Esophagus squamous epithelium (tissue), 5 donors: Measurements from ENCODE around the gene PRKAR1A. TPM values are rescaled to one million over a fixed set of nuclear protein-coding genes. Genes with fewer than 3 reads are reported as not detected.
A peak's percentile ranks its signal among the peaks of the same experiment; 100 is the strongest.

ENCODE experiments used
- DNase-seq: peaks from one replicate; lab custom pipeline; 2025; lab: John Stamatoyannopoulos, UW
- H3K27ac ChIP-seq, 4 donors: fragments of 200-600 bp; sonication (generic); one replicate each; pipeline ENCODE4 v1.5.1; 2016 to 2019; ENCODE audit warnings: mild to moderate bottlenecking in 1 of 4
- H3K27me3 ChIP-seq, 4 donors: fragments of 200-600 bp; sonication (generic); 1 replicate in 3 of 4; 2 replicates in 1 of 4; pipeline versions ENCODE4 v1.5.1 to v1.6.0; 2017 to 2021; ENCODE audit warnings: antibody characterized with exemption in 1 of 4
- H3K36me3 ChIP-seq, 3 donors: fragments of 200-600 bp; sonication (generic); one replicate each; pipeline ENCODE4 v1.5.1; 2016 to 2019
- H3K4me1 ChIP-seq, 3 donors: fragments of 200-600 bp; sonication (generic); one replicate each; pipeline ENCODE4 v1.5.1; 2017 to 2019
- H3K4me3 ChIP-seq, 4 donors: fragments of 200-600 bp; sonication (generic); 1 replicate in 3 of 4; 2 replicates in 1 of 4; pipeline ENCODE4 v1.5.1; 2016 to 2019; ENCODE audit warnings: mild to moderate bottlenecking in 2 of 4, moderate library complexity in 1 of 4
- H3K9me3 ChIP-seq, 3 donors: fragments of 200-600 bp; sonication (generic); one replicate each; pipeline ENCODE4 v1.5.1; 2016 to 2019
- CTCF ChIP-seq, 6 experiments: fragments of 450-650 bp in 4 of 6; fragments of 200-600 bp in 2 of 6; sonication (generic) in 2 of 6; IDR thresholded peaks; one replicate each; pipeline ENCODE4 v1.5.1; 2016 to 2019; ENCODE audit warnings: antibody characterized with exemption in 6 of 6, mild to moderate bottlenecking in 4 of 6, moderate library complexity in 4 of 6
- POLR2A ChIP-seq, 4 donors: fragments of 450-650 bp; IDR thresholded peaks; one replicate each; pipeline ENCODE4 v1.6.1; 2017; ENCODE audit warnings: antibody characterized with exemption in 4 of 4, mild to moderate bottlenecking in 4 of 4, moderate library complexity in 3 of 4
- WGBS, 2 donors: methylation state at CpG; one replicate each; pipeline ENCODE4 v1.1.5; 2018; 5-methylcytosine and 5-hydroxymethylcytosine counted together
- intact Hi-C: fragments of 100-400 bp; cut with DNase I; formaldehyde crosslinking; loops from one replicate; pipeline ENCODE4 v1.15.0; 2022
- total RNA-seq, 4 donors: library from RNA; depleted of rRNA; stranded (reverse); fragments of >200 nt; gene quantifications; one replicate each; pipeline ENCODE4 v1.1.0, GENCODE V29; 2016
- donor health status: DM: yes; HTN: yes; CAD: no.

The PRKAR1A gene
- total RNA-seq, 4 donors from 2014 or later, result 137 to 195 (median 187) TPM

- Histone ChIP-seq H3K27me3 (no peaks in the 10 kb centered on the region), H3K36me3 (no peaks in the 10 kb centered on the region), H3K9me3 (no peaks in the 10 kb centered on the region), H3K4me1 (peaks cover 0 to 34% (median 17%) of the 10 kb centered on the region in 3 donors), H3K4me3 (no peak overlapping the region), H3K27ac (no peak overlapping the region)
- intact Hi-C loops, result no loop called here
- TF ChIP-seq CTCF (IDR thresholded peaks at IDR 0.05) (no peak), POLR2A (IDR thresholded peaks at IDR 0.05) (no peak)
- no peak for DNase-seq
These were observed 57.1 kb downstream of the PRKAR1A start for GRCh38 chr17:68569346-68569745.

DNA sequence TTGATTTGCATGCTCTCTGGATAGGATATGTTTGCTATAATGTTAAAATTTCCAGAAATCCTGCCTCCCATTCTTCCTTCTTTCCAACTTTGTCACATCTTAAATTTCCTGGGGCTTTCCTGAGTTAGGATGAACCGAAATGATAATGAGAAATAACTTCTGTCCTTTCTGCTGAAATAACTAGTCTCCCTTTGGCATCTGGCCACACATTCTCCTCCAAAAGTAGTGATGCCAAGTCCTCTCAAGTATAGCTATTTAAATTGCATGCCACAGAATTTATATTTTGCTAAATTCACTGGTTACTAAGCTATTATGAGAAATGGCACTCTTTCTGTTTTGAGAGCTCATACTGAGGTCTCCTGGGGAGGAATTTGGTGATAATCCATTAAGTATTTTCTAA lies 58.3 kb downstream of the PRKAR1A start:
- no peak overlapping the region for H3K27ac ChIP-seq
- peaks cover 0 to 23% (median 6%) of the 10 kb centered on the region in 3 donors for H3K4me1 ChIP-seq
- DNase-seq, result no peak
- H3K36me3 ChIP-seq, result no peaks in the 10 kb centered on the region
- no peak overlapping the region for H3K4me3 ChIP-seq
- no peaks in the 10 kb centered on the region for H3K27me3 ChIP-seq
- intact Hi-C loops, result no loop called here
- no peak for TF ChIP-seq CTCF (IDR thresholded peaks at IDR 0.05)
- TF ChIP-seq POLR2A (IDR thresholded peaks at IDR 0.05), result no peak
- no peaks in the 10 kb centered on the region for H3K9me3 ChIP-seq
- 36 to 50% methylated on average over 1 of the region's 1 CpG for whole genome bisulfite sequencing, 2 donors

DNA sequence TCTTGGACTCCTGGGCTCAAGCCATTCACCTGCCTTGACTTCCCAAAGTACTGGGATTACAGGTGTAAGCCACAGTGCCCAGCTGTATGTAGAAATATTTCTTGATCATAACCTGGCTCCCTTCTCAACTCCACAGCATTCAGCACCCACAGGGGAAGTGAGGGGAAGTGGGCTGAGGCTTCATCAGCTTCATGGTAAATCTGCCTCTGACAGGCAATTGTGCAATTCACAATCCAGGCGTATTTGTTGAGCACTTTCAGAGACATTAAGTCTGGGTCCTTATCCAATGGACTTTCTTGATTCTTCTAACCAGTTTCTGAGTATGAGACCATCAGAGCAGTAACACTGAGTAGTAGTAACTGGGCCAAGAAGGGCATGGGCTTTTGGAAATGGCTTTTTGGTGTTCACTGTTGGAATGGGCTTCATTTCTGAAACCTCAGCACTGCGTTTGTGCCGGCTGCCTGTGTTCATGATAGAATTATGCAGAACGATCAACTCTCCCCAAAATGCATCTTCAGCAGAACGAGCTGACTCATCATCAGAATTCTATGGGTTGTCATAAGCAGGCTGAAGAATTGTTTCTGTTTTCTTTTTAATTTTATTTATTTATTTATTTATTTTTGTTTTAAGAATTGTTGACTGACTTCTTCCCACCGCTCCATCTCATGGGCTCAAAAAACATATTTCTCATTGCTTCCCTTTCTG lies 60.1 kb downstream of the PRKAR1A start:
- Histone ChIP-seq H3K27ac (peak overlapping the region in 1 of 4 donors; percentile 18), H3K27me3 (no peaks in the 10 kb centered on the region), H3K36me3 (no peaks in the 10 kb centered on the region), H3K4me3 (no peak overlapping the region), H3K4me1 (peaks cover 4 to 21% (median 15%) of the 10 kb centered on the region in 3 donors), H3K9me3 (no peaks in the 10 kb centered on the region)
- intact Hi-C loops, result no loop called here
- DNase-seq, result no peak
- no peak for TF ChIP-seq CTCF (IDR thresholded peaks at IDR 0.05)
- no peak for TF ChIP-seq POLR2A (IDR thresholded peaks at IDR 0.05)
- WGBS, 2 donors, result 87 to 90% methylated on average over 6 of the region's 6 CpGs

GRCh38 chr17:68573338-68573737 lies 61.1 kb downstream of the PRKAR1A start:
- no peak overlapping the region for H3K4me3 ChIP-seq
- no peak overlapping the region for H3K27ac ChIP-seq
- 87 to 100% methylated on average over 1 of the region's 1 CpG for WGBS, 2 donors
- no peaks in the 10 kb centered on the region for H3K36me3 ChIP-seq
- no peaks in the 10 kb centered on the region for H3K27me3 ChIP-seq
- DNase-seq, result no peak
- intact Hi-C loops, result no loop called here
- H3K9me3 ChIP-seq, result no peaks in the 10 kb centered on the region
- peaks cover 6 to 26% (median 25%) of the 10 kb centered on the region in 3 donors for H3K4me1 ChIP-seq
- TF ChIP-seq POLR2A (IDR thresholded peaks at IDR 0.05), result no peak
- TF ChIP-seq CTCF (IDR thresholded peaks at IDR 0.05), result no peak

GRCh38 chr17:68576137-68576536 lies 63.9 kb downstream of the PRKAR1A start:
- Histone ChIP-seq H3K36me3 (no peaks in the 10 kb centered on the region), H3K4me1 (peaks cover 16 to 54% (median 52%) of the 10 kb centered on the region in 3 donors), H3K27ac (peak overlapping the region in 3 of 4 donors; percentile 31 to 71 (median 59)), H3K27me3 (no peaks in the 10 kb centered on the region), H3K4me3 (no peak overlapping the region), H3K9me3 (no peaks in the 10 kb centered on the region)
- intact Hi-C loops, result no loop called here
- WGBS, 2 donors, result 88% methylated on average over 1 of the region's 2 CpGs; no CpG with 5 or more reads in 1 of the 2 donors
- TF ChIP-seq CTCF (IDR thresholded peaks at IDR 0.05) (no peak), POLR2A (IDR thresholded peaks at IDR 0.05) (no peak)
- no peak for DNase-seq
